ENCODE measurements around the gene KAT2B. TPM values are rescaled to one million over a fixed set of nuclear protein-coding genes. Genes with fewer than 3 reads are reported as not detected.
"Not testable (repeated sequence)": the region's sequence is repeated elsewhere in the genome, so short reads cannot be mapped to it uniquely, and the experiment has no call there.

The KAT2B gene
- 100 to 1,000 TPM in 1 of 2 experiments, 10 to 100 TPM in 1; 98.2 to 120 TPM for total RNA-seq

- ATAC-seq (peak; percentile 63), DNase-seq (peak; percentile 89)
- H3K27me3 Mint-ChIP-seq = no peaks in the 10 kb centered on the region
- H3K9me3 Mint-ChIP-seq (ENCODE audit: low read depth) = no peaks in the 10 kb centered on the region
- peaks cover 48% of the 10 kb centered on the region for H3K4me1 Mint-ChIP-seq
- CTCF ChIA-PET = interaction anchor here (0.7 to 2.7 kb wide), 6 partner anchors 11 to 145 kb away, joined by 3 to 15 read pairs (median 4); no protein-coding TSS in a partner anchor
- H3K36me3 Mint-ChIP-seq = peaks cover 16% of the 10 kb centered on the region
- peak within 1 kb of the TSS; percentile 93 for H3K4me3 Mint-ChIP-seq
- peak within 1 kb of the TSS; percentile 97 for H3K27ac Mint-ChIP-seq
These were observed at the start of gene KAT2B for GRCh38 chr3:20039765-20040547. TSS of gene KAT2B (plus strand) at chr3:20040446. CDS start at chr3:20040478, 32 bp downstream.

GRCh38 chr3:19994796-19995195 is 45.5 kb upstream of the KAT2B start:
- Mint-ChIP-seq H3K36me3 (peaks cover 2% of the 10 kb centered on the region), H3K4me1 (no peaks in the 10 kb centered on the region), H3K9me3 (ENCODE audit: low read depth) (no peaks in the 10 kb centered on the region), H3K27me3 (no peaks in the 10 kb centered on the region), H3K27ac (no peak overlapping the region), H3K4me3 (no peak overlapping the region)
- CTCF ChIA-PET = no interaction called here
- DNase-seq (no peak), ATAC-seq (no peak)

- CTCF ChIA-PET = no interaction called here
- H3K9me3 Mint-ChIP-seq (ENCODE audit: low read depth) = no peaks in the 10 kb centered on the region
- no peaks in the 10 kb centered on the region for H3K36me3 Mint-ChIP-seq
- DNase-seq = no peak
- H3K27ac Mint-ChIP-seq = no peak overlapping the region
- ATAC-seq = no peak
- H3K27me3 Mint-ChIP-seq = no peaks in the 10 kb centered on the region
- H3K4me3 Mint-ChIP-seq = no peak overlapping the region
- no peaks in the 10 kb centered on the region for H3K4me1 Mint-ChIP-seq
These were observed 42.7 kb upstream of the KAT2B start for GRCh38 chr3:19997502-19997901.

- Mint-ChIP-seq H3K9me3 (ENCODE audit: low read depth) (no peaks in the 10 kb centered on the region), H3K36me3 (no peaks in the 10 kb centered on the region), H3K27ac (no peak overlapping the region), H3K27me3 (no peaks in the 10 kb centered on the region), H3K4me3 (no peak overlapping the region), H3K4me1 (no peaks in the 10 kb centered on the region)
- ATAC-seq (no peak), DNase-seq (no peak)
- CTCF ChIA-PET = no interaction called here
These were observed 38.3 kb upstream of the KAT2B start for GRCh38 chr3:20001932-20002331.

- ATAC-seq = no peak
- CTCF ChIA-PET = no interaction called here
- Mint-ChIP-seq H3K4me1 (no peaks in the 10 kb centered on the region), H3K27ac (no peak overlapping the region), H3K36me3 (no peaks in the 10 kb centered on the region), H3K27me3 (no peaks in the 10 kb centered on the region), H3K9me3 (ENCODE audit: low read depth) (no peaks in the 10 kb centered on the region), H3K4me3 (no peak overlapping the region)
- DNase-seq = no peak
These were observed 32.3 kb upstream of the KAT2B start for GRCh38 chr3:20007960-20008359.

GRCh38 chr3:20008646-20009045 is 31.6 kb upstream of the KAT2B start:
- no peak overlapping the region for H3K27ac Mint-ChIP-seq
- no peaks in the 10 kb centered on the region for H3K27me3 Mint-ChIP-seq
- no peak overlapping the region for H3K4me3 Mint-ChIP-seq
- CTCF ChIA-PET = no interaction called here
- no peaks in the 10 kb centered on the region for H3K9me3 Mint-ChIP-seq (ENCODE audit: low read depth)
- H3K36me3 Mint-ChIP-seq = no peaks in the 10 kb centered on the region
- no peak for ATAC-seq
- H3K4me1 Mint-ChIP-seq = no peaks in the 10 kb centered on the region
- no peak for DNase-seq

- Mint-ChIP-seq H3K4me3 (no peak within 1 kb of the TSS), H3K27me3 (no peaks in the 10 kb centered on the region), H3K9me3 (ENCODE audit: low read depth) (no peaks in the 10 kb centered on the region), H3K36me3 (no peaks in the 10 kb centered on the region), H3K4me1 (no peaks in the 10 kb centered on the region), H3K27ac (no peak within 1 kb of the TSS)
- DNase-seq = no peak
- CTCF ChIA-PET = no interaction called here
- no peak for ATAC-seq
These were observed 28.1 kb upstream of the KAT2B start, which contains the start of gene PP2D1 for GRCh38 chr3:20012164-20012563. TSS of gene PP2D1 (minus strand) at chr3:20012264. CDS start at chr3:20012072, 192 bp downstream.

GRCh38 chr3:20013396-20013795 is 26.9 kb upstream of the KAT2B start:
- H3K4me1 Mint-ChIP-seq = no peaks in the 10 kb centered on the region
- no peaks in the 10 kb centered on the region for H3K27me3 Mint-ChIP-seq
- no peak overlapping the region for H3K27ac Mint-ChIP-seq
- CTCF ChIA-PET = no interaction called here
- H3K9me3 Mint-ChIP-seq (ENCODE audit: low read depth) = no peaks in the 10 kb centered on the region
- no peak for DNase-seq
- no peak for ATAC-seq
- no peaks in the 10 kb centered on the region for H3K36me3 Mint-ChIP-seq
- no peak overlapping the region for H3K4me3 Mint-ChIP-seq

- no peaks in the 10 kb centered on the region for H3K36me3 Mint-ChIP-seq
- CTCF ChIA-PET = interaction anchor here (0.7 kb wide), 1 partner anchor 75 kb away, joined by 3 read pairs; no protein-coding TSS in a partner anchor
- no peaks in the 10 kb centered on the region for H3K9me3 Mint-ChIP-seq (ENCODE audit: low read depth)
- H3K27me3 Mint-ChIP-seq = no peaks in the 10 kb centered on the region
- DNase-seq (no peak), ATAC-seq (no peak)
- no peak overlapping the region for H3K27ac Mint-ChIP-seq
- no peak overlapping the region for H3K4me3 Mint-ChIP-seq
- H3K4me1 Mint-ChIP-seq = no peaks in the 10 kb centered on the region
These were observed 24.7 kb upstream of the KAT2B start for GRCh38 chr3:20015525-20015924.

GRCh38 chr3:20016076-20016475 is 24.2 kb upstream of the KAT2B start:
- not testable (repeated sequence) for ATAC-seq; H3K27ac Mint-ChIP-seq; H3K27me3 Mint-ChIP-seq; H3K4me1 Mint-ChIP-seq; H3K4me3 Mint-ChIP-seq; H3K9me3 Mint-ChIP-seq (ENCODE audit: low read depth); H3K36me3 Mint-ChIP-seq; DNase-seq
- CTCF ChIA-PET = interaction anchor here (0.7 kb wide), 1 partner anchor 74 kb away, joined by 3 read pairs; no protein-coding TSS in a partner anchor

- H3K9me3 Mint-ChIP-seq (ENCODE audit: low read depth) = no peaks in the 10 kb centered on the region
- no peak for DNase-seq
- CTCF ChIA-PET = no interaction called here
- no peak overlapping the region for H3K4me3 Mint-ChIP-seq
- no peak overlapping the region for H3K27ac Mint-ChIP-seq
- no peaks in the 10 kb centered on the region for H3K27me3 Mint-ChIP-seq
- H3K4me1 Mint-ChIP-seq = peaks cover 5% of the 10 kb centered on the region
- ATAC-seq = no peak
- H3K36me3 Mint-ChIP-seq = no peaks in the 10 kb centered on the region
These were observed 17.2 kb upstream of the KAT2B start for GRCh38 chr3:20022954-20023622.

GRCh38 chr3:20023623-20024405 is 16.4 kb upstream of the KAT2B start:
- Mint-ChIP-seq H3K27ac (no peak overlapping the region), H3K4me3 (no peak overlapping the region), H3K36me3 (no peaks in the 10 kb centered on the region), H3K27me3 (no peaks in the 10 kb centered on the region), H3K9me3 (ENCODE audit: low read depth) (no peaks in the 10 kb centered on the region), H3K4me1 (peaks cover 5% of the 10 kb centered on the region)
- no peak for DNase-seq
- no peak for ATAC-seq
- CTCF ChIA-PET = no interaction called here

GRCh38 chr3:20027136-20027535 is 13.1 kb upstream of the KAT2B start:
- H3K36me3 Mint-ChIP-seq = no peaks in the 10 kb centered on the region
- ATAC-seq (no peak), DNase-seq (no peak)
- no peaks in the 10 kb centered on the region for H3K9me3 Mint-ChIP-seq (ENCODE audit: low read depth)
- no peaks in the 10 kb centered on the region for H3K27me3 Mint-ChIP-seq
- H3K4me3 Mint-ChIP-seq = no peak overlapping the region
- CTCF ChIA-PET = no interaction called here
- H3K4me1 Mint-ChIP-seq = peaks cover 5% of the 10 kb centered on the region
- H3K27ac Mint-ChIP-seq = no peak overlapping the region

All from activated CD8-positive, alpha-beta memory T cell treated with anti-CD3 and anti-CD28 coated beads, Interleukin-2, amount 10 ng/mL, durations not matched to agents 7 days and 5 days (primary cell).